Measurements from ENCODE around the gene ANXA11.

ANXA11 gene

GRCh38 chr10:80118669-80119068 lies 86.7 kb downstream of the ANXA11 start:
- WGBS = 96% methylated on average over 3 of the region's 4 CpGs
- Histone ChIP-seq H3K27ac (ENCODE audit: low read depth, low read length) (no peak overlapping the region), H3K27me3 (ENCODE audit: insufficient read depth, low read length) (no peaks in the 10 kb centered on the region), H3K4me1 (ENCODE audit: insufficient read depth, low read length) (no peaks in the 10 kb centered on the region), H3K36me3 (ENCODE audit: insufficient read depth, low read length) (no peaks in the 10 kb centered on the region), H3K9me3 (ENCODE audit: insufficient read depth, low read depth, low read length) (no peaks in the 10 kb centered on the region), H3K4me3 (ENCODE audit: low read length) (no peak overlapping the region), H3K9ac (ENCODE audit: low read depth, low read length) (no peak overlapping the region)

GRCh38 chr10:80110986-80111385 lies 94.4 kb downstream of the ANXA11 start:
- Histone ChIP-seq H3K27ac (ENCODE audit: low read depth, low read length) (no peak overlapping the region), H3K27me3 (ENCODE audit: insufficient read depth, low read length) (no peaks in the 10 kb centered on the region), H3K9ac (ENCODE audit: low read depth, low read length) (no peak overlapping the region), H3K36me3 (ENCODE audit: insufficient read depth, low read length) (no peaks in the 10 kb centered on the region), H3K9me3 (ENCODE audit: insufficient read depth, low read depth, low read length) (peaks cover 18% of the 10 kb centered on the region), H3K4me1 (ENCODE audit: insufficient read depth, low read length) (0 out of 2 replicates have a peak, but pooled peaks cover 5% of the 10 kb centered on the region), H3K4me3 (ENCODE audit: low read length) (no peak overlapping the region)
- WGBS = 92% methylated on average over 1 of the region's 1 CpG

- no peak overlapping the region for H3K27ac ChIP-seq (ENCODE audit: low read depth, low read length)
- no peaks in the 10 kb centered on the region for H3K27me3 ChIP-seq (ENCODE audit: insufficient read depth, low read length)
- no peak overlapping the region for H3K4me3 ChIP-seq (ENCODE audit: low read length)
- H3K9me3 ChIP-seq (ENCODE audit: insufficient read depth, low read depth, low read length) = peaks cover 18% of the 10 kb centered on the region
- no peak overlapping the region for H3K9ac ChIP-seq (ENCODE audit: low read depth, low read length)
- H3K4me1 ChIP-seq (ENCODE audit: insufficient read depth, low read length) = peaks cover 24% of the 10 kb centered on the region
- WGBS = 78% methylated on average over 8 of the region's 8 CpGs
- H3K36me3 ChIP-seq (ENCODE audit: insufficient read depth, low read length) = no peaks in the 10 kb centered on the region
Measured at GRCh38 chr10:80108576-80109239, 96.6 kb downstream of the ANXA11 start.

GRCh38 chr10:80104066-80104926 lies 101.0 kb downstream of the ANXA11 start:
- H3K27ac ChIP-seq (ENCODE audit: low read depth, low read length) = no peak overlapping the region; the same call in 1 of the 2 replicates
- no peak overlapping the region for H3K9ac ChIP-seq (ENCODE audit: low read depth, low read length)
- H3K9me3 ChIP-seq (ENCODE audit: insufficient read depth, low read depth, low read length) = peaks cover 14% of the 10 kb centered on the region
- 92% methylated on average over 10 of the region's 10 CpGs for WGBS
- no peak overlapping the region for H3K4me3 ChIP-seq (ENCODE audit: low read length)
- H3K36me3 ChIP-seq (ENCODE audit: insufficient read depth, low read length) = no peaks in the 10 kb centered on the region
- peaks cover 24% of the 10 kb centered on the region for H3K4me1 ChIP-seq (ENCODE audit: insufficient read depth, low read length)
- H3K27me3 ChIP-seq (ENCODE audit: insufficient read depth, low read length) = no peaks in the 10 kb centered on the region

Data from HUES64 (cell line).